BJ (cell line): ENCODE measurements around the gene PEX26. TPM values are rescaled to one million over a fixed set of nuclear protein-coding genes. Genes with fewer than 3 reads are reported as not detected.
"Not testable (repeated sequence)": the region's sequence is repeated elsewhere in the genome, so short reads cannot be mapped to it uniquely, and the experiment has no call there.

ENCODE experiments used
- CTCF ChIA-PET: fragments of 350-600 bp; formaldehyde crosslinking; extraction: SDS; loops from one replicate; lab custom pipeline; 2021; ENCODE audit warnings: antibody characterized with exemption, inconsistent platforms; lab: Yijun Ruan, JAX
- POLR2A ChIA-PET: fragments of 300-600 bp; sonication (Branson Sonifier 250); formaldehyde crosslinking; extraction: SDS; loops from one replicate; lab custom pipeline; 2021; ENCODE audit warnings: antibody characterized with exemption; lab: Charles Lee
- DNase-seq: peaks from one replicate; pipeline ENCODE4 v3.0.0-alpha.2; 2011; ENCODE audit warnings: low read depth
- H3K27me3 ChIP-seq: 2 replicates; pipeline ENCODE4 v1.6.0; 2011; ENCODE audit warnings: low read length; ENCODE audit not compliant: control insufficient read depth, insufficient read depth
- H3K36me3 ChIP-seq: 2 replicates; pipeline ENCODE4 v1.5.1; 2011; ENCODE audit warnings: low read length; ENCODE audit not compliant: control insufficient read depth, insufficient read depth
- H3K4me3 ChIP-seq: 2 replicates; pipeline ENCODE4 v1.5.1; 2011; ENCODE audit warnings: low read depth, mild to moderate bottlenecking, control low read depth, low read length
- polyA plus RNA-seq: library from polyadenylated mRNA; depleted of rRNA; stranded (reverse); fragments of >200 nt; gene quantifications from 2 replicates; pipeline ENCODE4 v1.2.3, GENCODE V29; 2011
- TF ChIP-seq, protein P1 (sequence below): IDR thresholded peaks from 2 replicates; pipeline ENCODE4 v1.5.1; 2011; ENCODE audit warnings: low read depth, mild to moderate bottlenecking, control low read depth, inconsistent platforms, low read length, moderate library complexity; ENCODE audit not compliant: insufficient read depth

Gene PEX26
- polyA plus RNA-seq, 1 experiment: 30.6 TPM

DNA sequence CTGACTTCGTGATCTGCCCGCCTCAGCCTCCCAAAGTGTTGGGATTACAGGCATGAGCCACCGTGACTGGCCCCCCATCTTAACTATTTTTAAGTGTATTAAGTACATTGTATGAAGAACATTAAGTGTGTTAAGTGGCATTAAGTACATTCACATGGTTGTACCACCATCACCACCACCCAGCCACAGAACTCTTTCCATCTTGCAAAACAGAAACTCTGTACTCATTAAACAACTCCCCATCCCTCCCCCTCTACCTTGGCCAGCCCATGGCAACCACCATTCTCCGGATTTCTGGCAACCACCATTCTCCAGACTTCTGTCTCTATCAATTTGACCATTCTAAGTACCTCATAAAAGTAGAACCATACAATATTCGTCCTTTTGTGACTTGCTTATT is 17.8 kb upstream of the PEX26 start:
- DNase-seq: no peak
- Histone ChIP-seq H3K4me3 (no peak overlapping the region), H3K27me3 (no peaks in the 10 kb centered on the region), H3K36me3 (no peaks in the 10 kb centered on the region)
- TF ChIP-seq, protein P1, sequence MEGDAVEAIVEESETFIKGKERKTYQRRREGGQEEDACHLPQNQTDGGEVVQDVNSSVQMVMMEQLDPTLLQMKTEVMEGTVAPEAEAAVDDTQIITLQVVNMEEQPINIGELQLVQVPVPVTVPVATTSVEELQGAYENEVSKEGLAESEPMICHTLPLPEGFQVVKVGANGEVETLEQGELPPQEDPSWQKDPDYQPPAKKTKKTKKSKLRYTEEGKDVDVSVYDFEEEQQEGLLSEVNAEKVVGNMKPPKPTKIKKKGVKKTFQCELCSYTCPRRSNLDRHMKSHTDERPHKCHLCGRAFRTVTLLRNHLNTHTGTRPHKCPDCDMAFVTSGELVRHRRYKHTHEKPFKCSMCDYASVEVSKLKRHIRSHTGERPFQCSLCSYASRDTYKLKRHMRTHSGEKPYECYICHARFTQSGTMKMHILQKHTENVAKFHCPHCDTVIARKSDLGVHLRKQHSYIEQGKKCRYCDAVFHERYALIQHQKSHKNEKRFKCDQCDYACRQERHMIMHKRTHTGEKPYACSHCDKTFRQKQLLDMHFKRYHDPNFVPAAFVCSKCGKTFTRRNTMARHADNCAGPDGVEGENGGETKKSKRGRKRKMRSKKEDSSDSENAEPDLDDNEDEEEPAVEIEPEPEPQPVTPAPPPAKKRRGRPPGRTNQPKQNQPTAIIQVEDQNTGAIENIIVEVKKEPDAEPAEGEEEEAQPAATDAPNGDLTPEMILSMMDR: no peak
- POLR2A ChIA-PET: no interaction called here
- CTCF ChIA-PET: interaction anchor here (0.7 to 2.0 kb wide), 2 partner anchors 16 to 229 kb away, joined by 3 to 7 read pairs; no protein-coding TSS in a partner anchor

DNA sequence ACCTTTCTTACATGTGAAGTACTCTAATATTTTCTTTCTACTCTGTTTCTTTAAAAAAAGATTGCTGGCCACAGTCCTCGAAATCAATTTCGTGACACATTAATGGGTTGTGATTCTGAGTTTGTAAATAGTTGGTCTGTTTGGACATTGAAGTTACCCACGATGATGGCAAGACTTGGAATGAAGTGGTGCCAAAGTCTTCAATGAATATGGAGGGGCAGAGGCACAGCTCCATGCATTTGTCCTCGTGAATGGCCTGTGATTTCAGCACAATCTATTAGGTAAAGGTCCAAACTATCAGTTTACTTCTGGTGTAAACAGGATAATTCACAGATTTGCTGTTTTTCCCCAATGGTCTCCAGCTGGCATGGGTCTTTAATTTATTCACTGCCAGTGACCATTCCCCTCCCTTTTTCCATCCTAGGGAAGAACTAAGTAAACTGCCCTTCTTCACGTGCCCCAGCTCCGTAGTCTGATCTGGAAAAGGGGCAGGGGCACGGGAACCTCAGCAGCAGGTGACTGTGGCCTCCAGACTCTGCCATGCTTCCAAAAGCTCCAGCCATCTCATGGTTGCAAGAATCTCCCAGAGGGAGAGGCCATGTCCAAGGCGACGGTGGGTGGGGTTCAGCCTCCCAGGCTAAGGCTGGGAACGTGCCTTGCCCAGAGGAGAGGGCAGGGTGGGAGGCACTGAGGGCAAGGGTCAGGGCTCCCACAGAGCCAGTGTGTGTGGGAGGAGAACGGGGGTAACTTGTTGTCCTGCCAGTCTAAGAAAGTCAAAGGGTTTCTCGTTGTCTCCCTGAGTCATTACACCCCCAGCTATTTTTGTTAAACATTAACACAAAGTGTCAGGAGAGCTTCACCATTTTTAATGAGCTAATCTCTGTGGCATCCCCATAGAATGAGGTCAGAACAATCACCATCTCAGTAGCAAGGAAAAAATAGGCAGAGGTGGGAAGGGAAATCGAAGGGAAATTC is 16.9 kb upstream of the PEX26 start:
- H3K36me3 ChIP-seq: no peaks in the 10 kb centered on the region
- CTCF ChIA-PET: interaction anchor here (0.9 to 2.0 kb wide), 2 partner anchors 11 to 230 kb away, joined by 3 to 7 read pairs; no protein-coding TSS in a partner anchor
- H3K27me3 ChIP-seq: no peaks in the 10 kb centered on the region
- TF ChIP-seq, protein P1: no peak
- no peak overlapping the region for H3K4me3 ChIP-seq
- POLR2A ChIA-PET: no interaction called here
- no peak for DNase-seq

DNA sequence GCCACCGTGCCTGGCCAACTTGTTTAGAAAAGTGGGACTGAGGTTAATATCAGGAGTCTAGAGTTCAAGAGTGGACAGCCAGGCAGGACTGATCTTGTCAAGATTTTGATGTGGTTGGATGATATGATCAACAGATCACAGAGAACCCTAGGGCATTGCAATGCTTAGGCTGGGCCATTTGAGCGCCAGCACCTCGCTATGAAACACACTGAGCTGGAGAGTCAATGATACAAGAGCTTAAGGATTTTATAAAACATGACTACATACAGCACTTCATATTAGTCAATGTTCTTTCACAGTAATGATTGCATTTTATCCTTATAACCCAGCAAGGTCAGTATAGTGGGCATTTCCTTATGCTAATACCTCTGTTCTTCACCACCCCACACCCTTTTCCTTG is 15.4 kb upstream of the PEX26 start:
- ChIA-PET POLR2A (no interaction called here), CTCF (interaction anchor here (1.1 to 1.8 kb wide), 3 partner anchors 9 to 504 kb away, joined by 3 to 12 read pairs (median 3); no protein-coding TSS in a partner anchor)
- Histone ChIP-seq H3K4me3 (no peak overlapping the region), H3K27me3 (no peaks in the 10 kb centered on the region), H3K36me3 (no peaks in the 10 kb centered on the region)
- TF ChIP-seq, protein P1: no peak
- DNase-seq: no peak

DNA sequence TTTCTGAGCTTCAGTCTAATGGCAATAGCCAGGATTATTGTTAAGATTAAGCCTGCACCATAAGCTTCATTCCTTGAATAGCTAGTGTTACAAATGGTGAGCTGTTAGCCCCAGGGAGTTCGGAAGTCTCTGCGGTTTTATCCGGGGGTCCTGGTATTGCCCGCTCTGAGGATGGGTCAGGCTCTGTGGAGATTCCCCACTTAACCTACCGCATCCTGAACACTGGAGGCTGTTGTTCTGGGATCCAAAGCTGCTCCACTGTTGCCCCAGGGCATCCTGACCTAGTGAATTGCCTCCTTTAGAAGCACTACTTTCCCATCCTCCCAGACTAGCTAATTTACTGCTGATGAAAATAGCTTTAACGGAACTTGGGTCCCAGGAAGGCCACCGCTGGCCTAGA is 14.5 kb upstream of the PEX26 start:
- ChIA-PET CTCF (interaction anchor here (0.9 to 1.8 kb wide), 4 partner anchors 9 to 505 kb away, joined by 3 to 12 read pairs (median 4); no protein-coding TSS in a partner anchor), POLR2A (no interaction called here)
- TF ChIP-seq, protein P1: no peak

GRCh38 chr22:18063715-18064114 is 14.1 kb upstream of the PEX26 start:
- CTCF ChIA-PET: interaction anchor here (0.9 to 1.8 kb wide), 3 partner anchors 12 to 505 kb away, joined by 3 to 12 read pairs (median 4); no protein-coding TSS in a partner anchor
- H3K36me3 ChIP-seq, H3K27me3 ChIP-seq, POLR2A ChIA-PET, H3K4me3 ChIP-seq, DNase-seq: not testable (repeated sequence)

More for the DNA sequence above, 14.5 kb upstream of the PEX26 start:
- H3K36me3 ChIP-seq: no peaks in the 10 kb centered on the region
- H3K4me3 ChIP-seq: no peak overlapping the region
- no peak for DNase-seq
- H3K27me3 ChIP-seq: no peaks in the 10 kb centered on the region
